TTC549 (cell line): ENCODE measurements around the gene SKIC3.

Experiments
- FAIRE-seq: peaks from 2 replicates; lab custom pipeline; 2012; peaks lifted over from hg19 to GRCh38; lab: Jason Lieb, UNC

The SKIC3 gene

GRCh38 chr5:95530416-95530815 is 24.4 kb downstream of the SKIC3 start:
- no peak for FAIRE-seq

GRCh38 chr5:95528565-95528964 is 26.2 kb downstream of the SKIC3 start:
- no peak for FAIRE-seq

GRCh38 chr5:95526871-95527270 is 27.9 kb downstream of the SKIC3 start:
- FAIRE-seq, result no peak

GRCh38 chr5:95524423-95524822 is 30.4 kb downstream of the SKIC3 start:
- no peak for FAIRE-seq

DNA sequence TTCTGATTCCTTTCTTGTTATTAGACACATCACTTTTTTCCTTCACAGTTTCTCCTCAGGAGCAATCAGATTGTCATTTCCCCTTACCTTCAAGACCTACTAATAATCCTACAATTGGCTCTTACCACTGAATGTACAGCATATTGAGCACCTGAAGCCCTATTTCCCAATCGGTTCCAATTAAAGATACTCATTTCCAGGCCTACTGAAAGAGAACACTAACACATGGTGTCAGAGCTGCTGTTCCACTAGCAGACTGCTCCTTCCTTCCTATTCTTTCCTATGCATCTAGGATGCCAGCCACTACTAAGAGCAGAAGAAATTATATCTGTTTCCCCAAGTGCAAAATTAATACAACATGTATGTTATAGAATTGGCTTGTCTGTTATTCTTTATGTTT is 34.6 kb downstream of the SKIC3 start:
- no peak for FAIRE-seq

- FAIRE-seq, result no peak
Measured at GRCh38 chr5:95519681-95520080, 35.1 kb downstream of the SKIC3 start.

- no peak for FAIRE-seq
Measured at GRCh38 chr5:95519151-95519550, 35.6 kb downstream of the SKIC3 start.

GRCh38 chr5:95518417-95518816 is 36.4 kb downstream of the SKIC3 start:
- no peak for FAIRE-seq

DNA sequence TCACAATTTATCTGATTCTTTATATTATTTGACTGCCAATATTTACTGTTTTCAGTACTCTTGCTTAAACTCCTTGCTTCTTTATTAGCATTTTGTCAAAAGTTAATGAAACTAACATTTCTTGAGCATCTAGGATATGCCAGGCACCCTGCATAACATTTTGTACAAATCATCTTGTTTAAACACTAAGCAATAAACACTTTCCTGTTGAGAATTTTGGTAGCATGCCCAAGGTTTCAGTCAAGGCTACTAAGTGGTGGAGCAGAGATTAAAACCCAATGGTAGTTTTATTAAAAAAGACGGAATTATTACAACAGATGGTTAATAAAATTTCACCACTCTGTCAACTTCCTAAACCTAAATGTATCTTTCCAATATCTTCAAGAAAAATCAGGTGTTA is 43.2 kb downstream of the SKIC3 start:
- no peak for FAIRE-seq

DNA sequence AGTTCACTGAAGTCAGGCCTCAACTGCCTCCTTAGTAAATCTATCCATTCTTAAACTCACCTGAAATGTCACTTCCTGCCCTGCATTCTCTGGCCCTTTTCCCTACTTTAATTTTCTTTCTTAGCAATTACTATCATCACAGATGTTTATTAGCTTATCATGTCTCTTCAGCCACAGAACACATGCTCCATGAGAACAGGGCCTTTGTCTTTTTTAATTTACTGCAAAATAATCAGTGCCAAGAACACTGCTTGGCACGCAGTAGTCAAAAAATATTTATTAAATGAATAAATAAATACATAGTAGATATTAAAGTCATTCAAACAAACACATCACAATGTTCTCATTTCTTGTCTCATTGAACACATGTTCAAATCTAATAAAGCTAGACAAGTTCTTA is 46.2 kb downstream of the SKIC3 start:
- no peak for FAIRE-seq
